Measurements from ENCODE around the gene PTPRE.

- TF ChIP-seq, protein P1, sequence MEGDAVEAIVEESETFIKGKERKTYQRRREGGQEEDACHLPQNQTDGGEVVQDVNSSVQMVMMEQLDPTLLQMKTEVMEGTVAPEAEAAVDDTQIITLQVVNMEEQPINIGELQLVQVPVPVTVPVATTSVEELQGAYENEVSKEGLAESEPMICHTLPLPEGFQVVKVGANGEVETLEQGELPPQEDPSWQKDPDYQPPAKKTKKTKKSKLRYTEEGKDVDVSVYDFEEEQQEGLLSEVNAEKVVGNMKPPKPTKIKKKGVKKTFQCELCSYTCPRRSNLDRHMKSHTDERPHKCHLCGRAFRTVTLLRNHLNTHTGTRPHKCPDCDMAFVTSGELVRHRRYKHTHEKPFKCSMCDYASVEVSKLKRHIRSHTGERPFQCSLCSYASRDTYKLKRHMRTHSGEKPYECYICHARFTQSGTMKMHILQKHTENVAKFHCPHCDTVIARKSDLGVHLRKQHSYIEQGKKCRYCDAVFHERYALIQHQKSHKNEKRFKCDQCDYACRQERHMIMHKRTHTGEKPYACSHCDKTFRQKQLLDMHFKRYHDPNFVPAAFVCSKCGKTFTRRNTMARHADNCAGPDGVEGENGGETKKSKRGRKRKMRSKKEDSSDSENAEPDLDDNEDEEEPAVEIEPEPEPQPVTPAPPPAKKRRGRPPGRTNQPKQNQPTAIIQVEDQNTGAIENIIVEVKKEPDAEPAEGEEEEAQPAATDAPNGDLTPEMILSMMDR (IDR thresholded peaks at IDR 0.05; ENCODE audit: low read depth, low read length) = no peak
- TF ChIP-seq EZH2phosphoT487 (IDR thresholded peaks at IDR 0.05; ENCODE audit: low read depth) = no peak
Measured at GRCh38 chr10:128080641-128081040, 173.7 kb downstream of the PTPRE start.
